Lower lobe of right lung (tissue), 2 donors: ENCODE measurements around the gene MAGI2. TPM values are rescaled to one million over a fixed set of nuclear protein-coding genes. Genes with fewer than 3 reads are reported as not detected.
A peak's percentile ranks its signal among the peaks of the same experiment; 100 is the strongest.

ENCODE experiments used
- ATAC-seq, 2 donors: fragments of 200-7000 bp; cut with Tn5 transposase; one replicate each; pipeline ENCODE4 v1.9.1; 2020 to 2022; ENCODE audit warnings: mild to moderate bottlenecking in 2 of 2, moderate library complexity in 2 of 2
- DNase-seq: peaks from one replicate; pipeline ENCODE4 v3.0.0-alpha.2; 2020
- H3K27ac ChIP-seq: fragments of 200-600 bp; one replicate; pipeline ENCODE4 v1.8.0; 2022
- H3K27me3 ChIP-seq: fragments of 200-600 bp; one replicate; pipeline ENCODE4 v1.8.0; 2022; ENCODE audit warnings: low read depth
- H3K36me3 ChIP-seq: fragments of 200-600 bp; one replicate; pipeline ENCODE4 v1.8.0; 2022; ENCODE audit warnings: mild to moderate bottlenecking
- H3K4me1 ChIP-seq: fragments of 200-600 bp; one replicate; pipeline ENCODE4 v1.8.0; 2022
- H3K4me3 ChIP-seq: fragments of 200-600 bp; one replicate; pipeline ENCODE4 v1.8.0; 2022; ENCODE audit warnings: mild to moderate bottlenecking
- H3K9me3 ChIP-seq: fragments of 200-600 bp; one replicate; pipeline ENCODE4 v1.8.0; 2022
- intact Hi-C: fragments of 100-400 bp; cut with DNase I; formaldehyde crosslinking; loops from one replicate; pipeline ENCODE4 v1.11.0; 2022
- total RNA-seq: library from RNA; stranded (reverse); fragmentation: NEBNext Ultra II Directional; extraction: Animal tissue kit (Norgen Biotek cat#: 25700); gene quantifications from one replicate; pipeline ENCODE4 v1.2.1, GENCODE V29; 2021
- TF ChIP-seq, protein P1 (sequence below): fragments of 200-600 bp; IDR thresholded peaks from one replicate; pipeline ENCODE4 v1.8.0; 2022; ENCODE audit warnings: antibody characterized with exemption, mild to moderate bottlenecking
- donor health status: DM: no; HTN: yes; CAD: no; lungs with severe emphysema.

MAGI2 gene
- total RNA-seq, 1 donor from 2014 or later = 15.3 TPM

DNA sequence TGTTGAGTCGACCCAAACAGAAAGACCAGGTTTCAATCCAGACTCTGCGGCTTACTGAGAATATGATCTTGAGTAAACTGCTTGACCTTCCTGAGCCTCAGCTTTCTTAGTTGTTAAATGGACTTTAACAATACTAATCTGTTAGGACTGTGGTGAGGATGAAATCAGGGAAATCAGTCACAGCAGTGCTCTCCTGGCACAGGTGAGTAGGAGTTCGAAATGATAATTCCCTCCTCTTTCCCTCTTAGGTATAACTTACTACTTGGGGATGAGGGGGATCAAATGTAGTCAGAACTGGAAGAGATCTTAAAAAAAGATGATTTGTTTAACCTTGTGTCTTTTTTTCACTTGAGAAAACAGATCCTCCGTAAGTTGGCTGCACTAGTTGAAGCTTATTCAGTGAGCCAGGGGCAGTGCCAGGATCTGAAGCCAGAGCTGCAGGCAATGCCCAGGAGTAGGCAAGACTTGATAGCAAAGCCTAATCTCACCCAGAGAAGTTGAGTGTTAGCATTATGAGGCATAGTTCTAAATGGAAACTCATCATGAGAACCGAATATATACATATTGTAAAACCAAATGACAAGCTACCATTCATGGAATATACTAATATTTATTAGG lies 1.8 kb upstream of the MAGI2 start:
- no peaks in the 10 kb centered on the region for H3K9me3 ChIP-seq
- intact Hi-C loops = no loop called here
- no peaks in the 10 kb centered on the region for H3K27me3 ChIP-seq
- no peak overlapping the region for H3K27ac ChIP-seq
- H3K36me3 ChIP-seq = peaks cover 6% of the 10 kb centered on the region
- peak overlapping the region; percentile 72 for H3K4me3 ChIP-seq
- ATAC-seq = no peak
- TF ChIP-seq, protein P1, sequence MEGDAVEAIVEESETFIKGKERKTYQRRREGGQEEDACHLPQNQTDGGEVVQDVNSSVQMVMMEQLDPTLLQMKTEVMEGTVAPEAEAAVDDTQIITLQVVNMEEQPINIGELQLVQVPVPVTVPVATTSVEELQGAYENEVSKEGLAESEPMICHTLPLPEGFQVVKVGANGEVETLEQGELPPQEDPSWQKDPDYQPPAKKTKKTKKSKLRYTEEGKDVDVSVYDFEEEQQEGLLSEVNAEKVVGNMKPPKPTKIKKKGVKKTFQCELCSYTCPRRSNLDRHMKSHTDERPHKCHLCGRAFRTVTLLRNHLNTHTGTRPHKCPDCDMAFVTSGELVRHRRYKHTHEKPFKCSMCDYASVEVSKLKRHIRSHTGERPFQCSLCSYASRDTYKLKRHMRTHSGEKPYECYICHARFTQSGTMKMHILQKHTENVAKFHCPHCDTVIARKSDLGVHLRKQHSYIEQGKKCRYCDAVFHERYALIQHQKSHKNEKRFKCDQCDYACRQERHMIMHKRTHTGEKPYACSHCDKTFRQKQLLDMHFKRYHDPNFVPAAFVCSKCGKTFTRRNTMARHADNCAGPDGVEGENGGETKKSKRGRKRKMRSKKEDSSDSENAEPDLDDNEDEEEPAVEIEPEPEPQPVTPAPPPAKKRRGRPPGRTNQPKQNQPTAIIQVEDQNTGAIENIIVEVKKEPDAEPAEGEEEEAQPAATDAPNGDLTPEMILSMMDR = no peak
- peaks cover 8% of the 10 kb centered on the region for H3K4me1 ChIP-seq
- no peak for DNase-seq

DNA sequence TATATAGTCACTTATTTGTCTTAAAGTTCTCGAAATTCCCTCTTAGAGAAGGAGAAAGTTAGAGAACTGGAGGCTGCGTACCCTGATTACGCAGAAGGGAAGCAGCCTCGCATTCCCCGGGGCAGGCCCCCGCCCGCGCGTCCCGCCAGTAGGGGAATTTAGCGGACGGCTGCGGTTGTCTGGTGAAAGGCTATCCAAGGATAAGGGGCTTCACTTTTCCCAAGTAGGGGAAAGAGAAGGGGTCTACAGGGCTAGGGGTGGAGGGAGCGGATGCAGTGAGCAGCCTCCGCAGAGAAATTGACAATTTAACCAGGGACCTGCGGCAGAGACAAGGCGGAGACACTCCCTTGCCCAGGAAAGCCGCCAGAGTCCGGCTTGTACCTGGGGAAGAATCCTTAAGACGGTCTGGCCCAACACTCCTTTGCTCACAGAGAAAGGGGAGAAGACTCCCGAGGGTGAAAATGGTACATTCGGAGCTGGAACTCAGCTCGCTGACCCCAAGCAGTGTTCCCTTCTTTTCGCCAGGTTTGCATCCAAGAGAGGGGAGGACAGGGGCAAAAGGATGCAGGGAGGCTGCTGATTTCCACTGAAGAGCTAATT lies 994 bp upstream of the MAGI2 start:
- Histone ChIP-seq H3K36me3 (peaks cover 6% of the 10 kb centered on the region), H3K27me3 (no peaks in the 10 kb centered on the region), H3K27ac (peak overlapping the region; percentile 91), H3K4me1 (peaks cover 8% of the 10 kb centered on the region), H3K9me3 (no peaks in the 10 kb centered on the region), H3K4me3 (peak overlapping the region; percentile 72)
- TF ChIP-seq, protein P1 = no peak
- intact Hi-C loops = no loop called here
- DNase-seq = peak; percentile 50
- ATAC-seq = peak; percentile 37 to 60

DNA sequence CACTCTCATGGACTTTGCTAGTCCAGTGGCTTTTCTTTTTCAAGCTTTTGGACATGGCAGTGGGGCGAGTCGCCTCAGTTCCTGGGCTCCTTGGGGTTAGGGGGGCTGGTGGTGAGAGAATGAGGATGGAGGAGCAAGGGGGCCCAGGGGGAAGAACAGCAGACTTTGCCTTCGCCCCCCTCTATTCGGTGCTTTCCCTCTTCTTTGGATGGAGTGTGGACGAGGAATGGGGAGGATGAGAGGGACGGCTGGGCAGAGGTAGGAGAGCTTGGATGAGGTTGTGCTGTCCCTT lies 255 bp downstream of the MAGI2 start:
- Histone ChIP-seq H3K4me3 (peak overlapping the region; percentile 72), H3K9me3 (no peaks in the 10 kb centered on the region), H3K36me3 (peaks cover 5% of the 10 kb centered on the region), H3K27me3 (no peaks in the 10 kb centered on the region), H3K4me1 (peaks cover 8% of the 10 kb centered on the region), H3K27ac (peak overlapping the region; percentile 91)
- intact Hi-C loops = no loop called here
- TF ChIP-seq, protein P1 = no peak
- DNase-seq (no peak), ATAC-seq (peak in 1 of 2 donors; percentile 0)

DNA sequence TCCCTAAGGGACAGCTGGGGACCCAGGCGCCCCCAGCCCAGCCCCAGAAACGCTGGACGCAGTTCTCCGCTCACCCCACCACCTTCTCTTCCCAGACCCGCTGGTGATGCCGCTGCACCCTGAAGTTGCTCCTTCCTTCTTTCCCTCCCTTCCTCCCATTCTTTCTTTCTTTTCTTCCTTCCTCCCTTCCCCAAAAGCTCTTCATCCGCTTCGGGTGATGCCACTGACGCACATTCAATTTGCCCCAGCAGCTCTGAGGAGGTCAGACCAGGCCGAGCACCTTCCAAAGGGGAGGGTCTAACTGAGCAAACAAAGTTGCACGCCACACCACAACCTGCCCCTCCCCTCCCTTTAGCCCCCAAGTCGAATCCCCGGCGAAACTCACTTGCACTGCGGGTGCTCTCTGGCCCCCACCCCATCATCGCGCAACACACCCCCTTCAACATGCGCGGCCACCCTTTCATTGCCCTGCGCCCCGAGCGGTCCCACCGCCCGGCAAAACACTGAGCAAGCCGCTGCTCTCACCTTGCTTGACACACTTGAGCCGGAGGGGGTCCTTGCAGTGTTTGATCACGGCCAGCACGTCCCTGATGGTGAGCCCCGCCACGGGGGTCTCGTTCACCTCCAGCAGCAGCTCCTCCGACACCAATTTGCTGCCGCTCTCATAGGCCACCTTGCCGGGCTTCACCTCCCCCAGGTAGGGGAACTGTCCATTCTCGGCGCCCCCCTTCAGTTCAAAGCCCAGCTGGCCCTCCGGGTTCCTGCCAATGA lies 787 bp downstream of the MAGI2 start:
- Histone ChIP-seq H3K27me3 (no peaks in the 10 kb centered on the region), H3K36me3 (no peaks in the 10 kb centered on the region), H3K9me3 (no peaks in the 10 kb centered on the region), H3K4me3 (peak overlapping the region; percentile 72), H3K27ac (peak overlapping the region; percentile 91), H3K4me1 (peaks cover 8% of the 10 kb centered on the region)
- intact Hi-C loops = no loop called here
- DNase-seq = peak; percentile 42
- ATAC-seq = peak; percentile 25 to 26
- TF ChIP-seq, protein P1 = no peak

DNA sequence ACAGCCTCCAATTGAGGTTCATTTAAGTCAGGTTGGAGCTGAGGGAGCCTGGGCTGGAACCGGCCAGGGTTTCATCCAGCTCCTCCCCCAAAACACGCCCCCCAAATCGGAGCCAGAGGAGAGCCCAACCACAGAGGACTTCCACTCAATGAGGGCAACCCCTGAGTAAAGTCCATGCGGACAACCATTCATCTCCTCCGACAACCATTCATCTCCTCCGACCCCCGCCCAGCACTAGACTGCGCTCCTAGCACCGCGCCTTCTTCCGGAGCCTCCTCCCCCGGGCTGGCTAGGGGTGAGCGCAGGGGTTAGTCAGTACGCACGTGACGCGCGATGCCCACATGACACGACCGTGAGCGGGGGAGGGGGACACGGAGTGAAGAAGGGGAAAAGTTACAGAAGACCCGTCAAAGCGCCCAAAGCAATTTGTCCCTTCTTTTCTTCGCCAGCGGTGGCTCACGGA lies 1.4 kb downstream of the MAGI2 start:
- peaks cover 8% of the 10 kb centered on the region for H3K4me1 ChIP-seq
- no peaks in the 10 kb centered on the region for H3K27me3 ChIP-seq
- no peaks in the 10 kb centered on the region for H3K36me3 ChIP-seq
- H3K9me3 ChIP-seq = no peaks in the 10 kb centered on the region
- H3K27ac ChIP-seq = peak overlapping the region; percentile 91
- peak overlapping the region; percentile 72 for H3K4me3 ChIP-seq
- intact Hi-C loops = no loop called here
- ATAC-seq = peak; percentile 87 to 90
- peak; percentile 85 for DNase-seq
- TF ChIP-seq, protein P1 = no peak
